Pancreas (tissue), 10 donors: ENCODE data around the gene PKP1. TPM values are rescaled to one million over a fixed set of nuclear protein-coding genes. Genes with fewer than 3 reads are reported as not detected.

Experiments used
- ATAC-seq, 4 donors: fragments of 200-7000 bp; cut with Tn5 transposase; one replicate each; pipeline versions ENCODE4 v1.8.0 to v1.9.1; 2020; ENCODE audit warnings: mild to moderate bottlenecking in 4 of 4, moderate library complexity in 4 of 4
- DNase-seq, 6 donors: peaks; one replicate each; pipeline ENCODE4 v3.0.0-alpha.2; 2020
- FAIRE-seq: peaks from 2 replicates; lab custom pipeline; 2012; peaks lifted over from hg19 to GRCh38; lab: Jason Lieb, UNC
- H3K27ac ChIP-seq, 4 donors: fragments of 200-600 bp; sonication (generic); 1 replicate in 3 of 4; 2 replicates in 1 of 4; pipeline versions ENCODE4 v1.5.0 to v1.8.0; 2020
- H3K27me3 ChIP-seq, 4 donors: fragments of 200-600 bp; one replicate each; pipeline ENCODE4 v1.8.0; 2021
- H3K36me3 ChIP-seq, 3 donors: fragments of 200-600 bp; sonication (generic) in 1 of 3; one replicate each; pipeline versions ENCODE4 v1.5.0 to v1.8.0; 2020 to 2021
- H3K4me1 ChIP-seq, 3 donors: fragments of 200-600 bp; one replicate each; pipeline ENCODE4 v1.8.0; 2021
- H3K4me3 ChIP-seq, 4 donors: fragments of 200-600 bp; sonication (generic) in 2 of 4; one replicate each; pipeline versions ENCODE4 v1.5.0 to v1.8.0; 2020 to 2021
- H3K9me3 ChIP-seq, 4 donors: fragments of 200-600 bp; one replicate each; pipeline ENCODE4 v1.8.0; 2021
- CTCF ChIP-seq, 4 donors: fragments of 200-600 bp; sonication (generic) in 3 of 4; IDR thresholded peaks; one replicate each; pipeline versions ENCODE4 v1.5.0 to v1.8.0; 2021; ENCODE audit warnings: antibody characterized with exemption in 4 of 4
- WGBS, 2 donors: extraction: QIAGEN DNeasy Blood & Tissue Kit; methylation state at CpG; one replicate each; pipeline ENCODE4 v1.1.7; 2013; 5-methylcytosine and 5-hydroxymethylcytosine counted together
- intact Hi-C, 3 donors: fragments of 100-400 bp; cut with DNase I; formaldehyde crosslinking; loops; one replicate each; pipeline versions ENCODE4 v1.11.1 to v1.14.2; 2022
- polyA plus RNA-seq, 2 donors: library from polyadenylated mRNA; stranded (reverse); fragments of 200-250 nt; gene quantifications; one replicate each; pipeline ENCODE4 v1.2.3, GENCODE V29; 2013
- total RNA-seq, 6 donors: library from RNA; stranded (reverse); fragmentation: NEBNext Ultra II Directional in 4 of 6; extraction: Animal tissue kit (Norgen Biotek cat#: 25700) in 4 of 6; gene quantifications; one replicate each; pipeline versions ENCODE4 v1.2.1 to v1.2.4, GENCODE V29; 2021 to 2023
- donor health status: healthy with polysubstance abuse.
- donor health status: DM: no; HTN: no; CAD: no; lungs with moderate emphysema.
- donor health status: DM: no; HTN: no; CAD: no.
- donor health status: control.
- donor health status: control.
- donor health status: Bipolar disorder and iron deficiency.
- donor health status: DM: yes; HTN: yes; CAD: no.
- donor health status: DM: no; HTN: no; CAD: no.
- donor health status: DM: no; HTN: no; CAD: no.
- donor health status: DM: yes; HTN: yes; CAD: no.

PKP1 gene
- total and polyA plus RNA-seq, 8 donors: 0.04 to 0.37 (median 0.12) TPM; not detected in 1

- no peak for TF ChIP-seq CTCF (IDR thresholded peaks at IDR 0.05)
- Histone ChIP-seq H3K36me3 (no peaks in the 10 kb centered on the region), H3K27me3 (no peaks in the 10 kb centered on the region), H3K4me3 (no peak overlapping the region), H3K4me1 (no peaks in the 10 kb centered on the region), H3K9me3 (no peaks in the 10 kb centered on the region), H3K27ac (no peak overlapping the region)
- FAIRE-seq (no peak), ATAC-seq (no peak), DNase-seq (peak in 1 of 6 donors; percentile 36)
- 63 to 71% methylated on average over 11 of the region's 11 CpGs for WGBS, 2 donors
- intact Hi-C loops: no loop called here
Measured at GRCh38 chr1:201334325-201335173, 51.2 kb downstream of the PKP1 start.

- FAIRE-seq: no peak
- H3K4me3 ChIP-seq: no peak overlapping the region
- no peak for ATAC-seq
- TF ChIP-seq CTCF (IDR thresholded peaks at IDR 0.05): no peak
- H3K4me1 ChIP-seq: no peaks in the 10 kb centered on the region
- H3K27ac ChIP-seq: no peak overlapping the region
- WGBS, 2 donors: 80 to 83% methylated on average over 10 of the region's 10 CpGs
- no peaks in the 10 kb centered on the region for H3K27me3 ChIP-seq
- H3K36me3 ChIP-seq: no peaks in the 10 kb centered on the region
- intact Hi-C loops: no loop called here
- DNase-seq: no peak
- no peaks in the 10 kb centered on the region for H3K9me3 ChIP-seq
Measured at GRCh38 chr1:201335174-201335870, 52.0 kb downstream of the PKP1 start.

- H3K9me3 ChIP-seq: no peaks in the 10 kb centered on the region
- H3K4me3 ChIP-seq: no peak overlapping the region
- no peaks in the 10 kb centered on the region for H3K4me1 ChIP-seq
- no peak for FAIRE-seq
- H3K36me3 ChIP-seq: no peaks in the 10 kb centered on the region
- peak in 1 of 6 donors; percentile 35 for DNase-seq
- TF ChIP-seq CTCF (IDR thresholded peaks at IDR 0.05): no peak
- 57 to 61% methylated on average over 3 of the region's 3 CpGs for whole genome bisulfite sequencing, 2 donors
- H3K27me3 ChIP-seq: no peaks in the 10 kb centered on the region
- no peak for ATAC-seq
- H3K27ac ChIP-seq: no peak overlapping the region
- intact Hi-C loops: no loop called here
Measured at GRCh38 chr1:201335901-201336300, 52.6 kb downstream of the PKP1 start.

- DNase-seq (peak in 1 of 6 donors; percentile 48), FAIRE-seq (no peak), ATAC-seq (no peak)
- no peak for TF ChIP-seq CTCF (IDR thresholded peaks at IDR 0.05)
- no peaks in the 10 kb centered on the region for H3K27me3 ChIP-seq
- H3K4me3 ChIP-seq: no peak overlapping the region
- H3K9me3 ChIP-seq: no peaks in the 10 kb centered on the region
- H3K27ac ChIP-seq: no peak overlapping the region
- 86 to 89% methylated on average over 9 of the region's 9 CpGs for WGBS, 2 donors
- no peaks in the 10 kb centered on the region for H3K36me3 ChIP-seq
- intact Hi-C loops: no loop called here
- H3K4me1 ChIP-seq: no peaks in the 10 kb centered on the region
Measured at GRCh38 chr1:201336711-201337450, 53.6 kb downstream of the PKP1 start.
